ENCODE measurements around the gene CYP1A2.

Gene CYP1A2

GRCh38 chr15:74795966-74796625 is 47.5 kb downstream of the CYP1A2 start:
- H3F3A ChIP-seq (ENCODE audit: insufficient read depth, low read length): no peaks in the 10 kb centered on the region
- H4K20me1 ChIP-seq (ENCODE audit: insufficient read depth, low read length): no peaks in the 10 kb centered on the region
- peak overlapping the region; percentile 48 for H3K27ac ChIP-seq (ENCODE audit: low read depth, low read length, poor library complexity, severe bottlenecking)
- peaks cover 69% of the 10 kb centered on the region for H3K36me3 ChIP-seq (ENCODE audit: insufficient read depth, low read length)
- peaks cover 52% of the 10 kb centered on the region for H3K79me2 ChIP-seq (ENCODE audit: insufficient read depth, low read length)
- peaks cover 99% of the 10 kb centered on the region for H3K4me1 ChIP-seq (ENCODE audit: insufficient read depth, low read length, severe bottlenecking)
- H2AFZ ChIP-seq (ENCODE audit: low read length): no peak overlapping the region
- H3K9ac ChIP-seq (ENCODE audit: low read length): no peak overlapping the region
- no peaks in the 10 kb centered on the region for H3K27me3 ChIP-seq (ENCODE audit: insufficient read depth, low read length)
- TF ChIP-seq CTCF (IDR thresholded peaks at IDR 0.05; ENCODE audit: low read length): no peak
- no peak for TF ChIP-seq EZH2 (IDR thresholded peaks at IDR 0.05; ENCODE audit: borderline replicate concordance, low read length)
- H3K9me3 ChIP-seq (ENCODE audit: low read length): no peaks in the 10 kb centered on the region
- H3K9me2 ChIP-seq (ENCODE audit: low read depth, low read length): no peaks in the 10 kb centered on the region
- no peak overlapping the region for H3K4me3 ChIP-seq (ENCODE audit: low read depth, low read length, poor library complexity, severe bottlenecking)
- H3K4me2 ChIP-seq (ENCODE audit: low read length): no peak overlapping the region

- Histone ChIP-seq H3K9me3 (ENCODE audit: low read length) (no peaks in the 10 kb centered on the region), H4K20me1 (ENCODE audit: insufficient read depth, low read length) (no peaks in the 10 kb centered on the region), H3K27ac (ENCODE audit: low read depth, low read length, poor library complexity, severe bottlenecking) (peak overlapping the region; percentile 86), H3K36me3 (ENCODE audit: insufficient read depth, low read length) (peaks cover 82% of the 10 kb centered on the region), H3K4me2 (ENCODE audit: low read length) (peak overlapping the region; percentile 56), H3F3A (ENCODE audit: insufficient read depth, low read length) (no peaks in the 10 kb centered on the region), H3K27me3 (ENCODE audit: insufficient read depth, low read length) (no peaks in the 10 kb centered on the region), H3K4me3 (ENCODE audit: low read depth, low read length, poor library complexity, severe bottlenecking) (no peak overlapping the region), H3K9me2 (ENCODE audit: low read depth, low read length) (no peaks in the 10 kb centered on the region), H3K79me2 (ENCODE audit: insufficient read depth, low read length) (peaks cover 28% of the 10 kb centered on the region), H3K4me1 (ENCODE audit: insufficient read depth, low read length, severe bottlenecking) (peaks cover 73% of the 10 kb centered on the region), H3K9ac (ENCODE audit: low read length) (peak overlapping the region; percentile 42; the same call in 1 of the 2 replicates), H2AFZ (ENCODE audit: low read length) (no peak overlapping the region)
- TF ChIP-seq CTCF (IDR thresholded peaks at IDR 0.05; ENCODE audit: low read length) (peak; percentile 37; the same call in 1 of the 2 replicates), EZH2 (IDR thresholded peaks at IDR 0.05; ENCODE audit: borderline replicate concordance, low read length) (no peak)
Measured at GRCh38 chr15:74798388-74799254, 50.0 kb downstream of the CYP1A2 start.

GRCh38 chr15:74799255-74799855 is 50.7 kb downstream of the CYP1A2 start:
- H3K4me2 ChIP-seq (ENCODE audit: low read length): no peak overlapping the region; the same call in 1 of the 2 replicates
- peaks cover 88% of the 10 kb centered on the region for H3K36me3 ChIP-seq (ENCODE audit: insufficient read depth, low read length)

More at GRCh38 chr15:74799255-74799855, 50.7 kb downstream of the CYP1A2 start:
- Histone ChIP-seq H3K4me3 (ENCODE audit: low read depth, low read length, poor library complexity, severe bottlenecking) (no peak overlapping the region), H3K27me3 (ENCODE audit: insufficient read depth, low read length) (no peaks in the 10 kb centered on the region), H3K79me2 (ENCODE audit: insufficient read depth, low read length) (peaks cover 24% of the 10 kb centered on the region), H3K9me3 (ENCODE audit: low read length) (no peaks in the 10 kb centered on the region), H4K20me1 (ENCODE audit: insufficient read depth, low read length) (no peaks in the 10 kb centered on the region), H3F3A (ENCODE audit: insufficient read depth, low read length) (no peaks in the 10 kb centered on the region), H3K27ac (ENCODE audit: low read depth, low read length, poor library complexity, severe bottlenecking) (peak overlapping the region; percentile 86), H3K9ac (ENCODE audit: low read length) (peak overlapping the region; percentile 42; the same call in 1 of the 2 replicates), H2AFZ (ENCODE audit: low read length) (no peak overlapping the region), H3K9me2 (ENCODE audit: low read depth, low read length) (no peaks in the 10 kb centered on the region), H3K4me1 (ENCODE audit: insufficient read depth, low read length, severe bottlenecking) (peaks cover 66% of the 10 kb centered on the region)
- TF ChIP-seq EZH2 (IDR thresholded peaks at IDR 0.05; ENCODE audit: borderline replicate concordance, low read length) (no peak), CTCF (IDR thresholded peaks at IDR 0.05; ENCODE audit: low read length) (peak; percentile 47; the same call in 1 of the 2 replicates)

Measured in OCI-LY1 (cell line).